Fibroblast of pulmonary artery (primary cell): ENCODE data around the gene PCDH9.
A peak's percentile ranks its signal among the peaks of the same experiment; 100 is the strongest.

Experiments used
- DNase-seq: peaks from one replicate; pipeline ENCODE4 v3.0.0-alpha.2; 2010; ENCODE audit warnings: low read depth
- H3K4me3 ChIP-seq: replicated peaks from 2 replicates; pipeline ENCODE4 v1.5.1; 2011; ENCODE audit warnings: low read depth, mild to moderate bottlenecking, control low read depth, low read length, moderate library complexity
- CTCF ChIP-seq: IDR thresholded peaks from 2 replicates; pipeline ENCODE4 v1.5.1; 2011; ENCODE audit warnings: mild to moderate bottlenecking, control low read depth, low read length, inconsistent platforms; ENCODE audit errors: missing control alignments

PCDH9 gene

GRCh38 chr13:67119481-67119894 is 110.6 kb downstream of the PCDH9 start:
- DNase-seq = peak; percentile 93
- TF ChIP-seq CTCF = no peak
- H3K4me3 ChIP-seq = no peak overlapping the region

- no peak for TF ChIP-seq CTCF
- no peak for DNase-seq
- H3K4me3 ChIP-seq = no peak overlapping the region
Measured at GRCh38 chr13:67118277-67118676, 111.9 kb downstream of the PCDH9 start.

- DNase-seq = peak; percentile 71
- H3K4me3 ChIP-seq = no peak overlapping the region
- no peak for TF ChIP-seq CTCF
Measured at GRCh38 chr13:67117010-67117550, 113.1 kb downstream of the PCDH9 start.

GRCh38 chr13:67107979-67108378 is 122.2 kb downstream of the PCDH9 start:
- no peak overlapping the region for H3K4me3 ChIP-seq
- no peak for DNase-seq
- TF ChIP-seq CTCF = no peak

GRCh38 chr13:67106502-67107057 is 123.6 kb downstream of the PCDH9 start:
- TF ChIP-seq CTCF = no peak
- DNase-seq = no peak
- no peak overlapping the region for H3K4me3 ChIP-seq

- no peak for DNase-seq
- TF ChIP-seq CTCF = no peak
- no peak overlapping the region for H3K4me3 ChIP-seq
Measured at GRCh38 chr13:67101730-67102467, 128.2 kb downstream of the PCDH9 start.
